Gastrocnemius medialis (tissue), 4 donors: ENCODE measurements around the gene FAM168A. TPM values are rescaled to one million over a fixed set of nuclear protein-coding genes. Genes with fewer than 3 reads are reported as not detected.

Source experiments
- ATAC-seq, 2 donors: fragments of 150-250 bp; one replicate each; pipeline ENCODE4 v1.9.1; 2016
- DNase-seq, 2 donors: peaks; one replicate each; pipeline ENCODE4 v3.0.0-alpha.2; 2019
- H3K27ac ChIP-seq, 4 donors: fragments of 200-600 bp; sonication (generic); 1 replicate in 1 of 4; 2 replicates in 3 of 4; pipeline ENCODE4 v1.5.1; 2016 to 2018; ENCODE audit warnings: mild to moderate bottlenecking in 2 of 4, moderate library complexity in 1 of 4
- H3K27me3 ChIP-seq, 3 donors: fragments of 200-600 bp; sonication (generic) in 2 of 3; 1 replicate in 1 of 3; 2 replicates in 2 of 3; pipeline versions ENCODE4 v1.5.1 to v1.6.0; 2016 to 2019; ENCODE audit warnings: mild to moderate bottlenecking in 1 of 3, moderate library complexity in 1 of 3
- H3K36me3 ChIP-seq, 2 donors: fragments of 200-600 bp; sonication (generic) in 1 of 2; one replicate each; pipeline ENCODE4 v1.5.1; 2017 to 2018
- H3K4me1 ChIP-seq, 2 donors: fragments of 200-600 bp; sonication (generic) in 1 of 2; one replicate each; pipeline ENCODE4 v1.5.1; 2016 to 2017; ENCODE audit warnings: mild to moderate bottlenecking in 2 of 2
- H3K4me3 ChIP-seq, 4 donors: fragments of 200-600 bp; sonication (generic) in 3 of 4; 1 replicate in 1 of 4; 2 replicates in 3 of 4; pipeline ENCODE4 v1.5.1; 2016 to 2019; ENCODE audit warnings: mild to moderate bottlenecking in 2 of 4
- H3K9me3 ChIP-seq, 3 donors: fragments of 200-600 bp; sonication (generic) in 2 of 3; 1 replicate in 1 of 3; 2 replicates in 2 of 3; pipeline ENCODE4 v1.5.1; 2016 to 2019
- CTCF ChIP-seq, 5 experiments: fragments of 450-650 bp in 3 of 5; fragments of 200-600 bp in 2 of 5; sonication (generic) in 2 of 5; IDR thresholded peaks in 4 of 5; conservative IDR thresholded peaks in 1 of 5; 1 replicate in 4 of 5; 2 replicates in 1 of 5; pipeline ENCODE4 v1.5.1; 2016 to 2019; ENCODE audit warnings: antibody characterized with exemption in 5 of 5, mild to moderate bottlenecking in 3 of 5, moderate library complexity in 3 of 5
- POLR2A ChIP-seq, 2 donors: fragments of 450-650 bp; IDR thresholded peaks; one replicate each; pipeline ENCODE4 v1.6.1; 2017; ENCODE audit warnings: antibody characterized with exemption in 2 of 2, mild to moderate bottlenecking in 2 of 2, moderate library complexity in 2 of 2
- in situ Hi-C, 4 donors: fragments of 200-750 bp; cut with MboI; loops; one replicate each; pipeline versions ENCODE4 v1.15.0 to v1.8.0; 2017; ENCODE audit warnings: low sequenced_read_pairs in 4 of 4
- intact Hi-C: fragments of 100-400 bp; cut with DNase I; formaldehyde crosslinking; loops from one replicate; pipeline ENCODE4 v1.15.1; 2023; ENCODE audit warnings: low total_unique reads
- total RNA-seq, 4 donors: library from RNA; depleted of rRNA; stranded (reverse); fragments of >200 nt; gene quantifications; one replicate each; pipeline versions ENCODE4 v1.1.0 to v1.2.3, GENCODE V29; 2016

FAM168A gene
- total RNA-seq, 4 donors from 2014 or later: 15.9 to 29.3 (median 21.4) TPM

GRCh38 chr11:73386546-73386945, 211.4 kb downstream of the FAM168A start:
- no peak for DNase-seq

GRCh38 chr11:73386016-73386415, 211.9 kb downstream of the FAM168A start:
- Histone ChIP-seq H3K36me3 (no peaks in the 10 kb centered on the region), H3K27ac (peak overlapping the region; percentile 87 to 99 (median 98)), H3K4me1 (peaks cover 90 to 99% of the 10 kb centered on the region in 2 donors), H3K9me3 (no peaks in the 10 kb centered on the region), H3K27me3 (no peaks in the 10 kb centered on the region), H3K4me3 (no peak overlapping the region)
- peak in 1 of 2 donors; percentile 44 for DNase-seq
- intact Hi-C loops (loop anchor here (10.0 kb wide), 1 partner anchor 629 kb away; no protein-coding TSS in a partner anchor), in situ Hi-C loops (no loop called here)
- no peak for ATAC-seq
- TF ChIP-seq POLR2A (IDR thresholded peaks at IDR 0.05) (no peak), CTCF (IDR thresholded peaks at IDR 0.05 in 4 of 5, conservative IDR thresholded peaks at IDR 0.05 in 1 of 5) (no peak)

More at GRCh38 chr11:73386546-73386945, 211.4 kb downstream of the FAM168A start:
- no peaks in the 10 kb centered on the region for H3K9me3 ChIP-seq
- H3K27me3 ChIP-seq: no peaks in the 10 kb centered on the region
- H3K36me3 ChIP-seq: no peaks in the 10 kb centered on the region
- in situ Hi-C loops: no loop called here
- no peak overlapping the region for H3K4me3 ChIP-seq
- H3K4me1 ChIP-seq: peaks cover 84 to 94% of the 10 kb centered on the region in 2 donors
- TF ChIP-seq CTCF (IDR thresholded peaks at IDR 0.05 in 4 of 5, conservative IDR thresholded peaks at IDR 0.05 in 1 of 5): no peak
- no peak for TF ChIP-seq POLR2A (IDR thresholded peaks at IDR 0.05)
- intact Hi-C loops: loop anchor here (10.0 kb wide), 1 partner anchor 628 kb away; no protein-coding TSS in a partner anchor
- peak overlapping the region; percentile 87 to 99 (median 98) for H3K27ac ChIP-seq
- ATAC-seq: no peak

- no peak overlapping the region for H3K4me3 ChIP-seq
- in situ Hi-C loops: no loop called here
- H3K27ac ChIP-seq: peak overlapping the region; percentile 87 to 99 (median 98)
Measured at GRCh38 chr11:73384872-73385689, 212.8 kb downstream of the FAM168A start.

GRCh38 chr11:73384531-73384871, 213.4 kb downstream of the FAM168A start:
- TF ChIP-seq POLR2A (IDR thresholded peaks at IDR 0.05): no peak
- no peak for TF ChIP-seq CTCF (IDR thresholded peaks at IDR 0.05 in 4 of 5, conservative IDR thresholded peaks at IDR 0.05 in 1 of 5)
- no peak for DNase-seq
- no peak for ATAC-seq
- no peaks in the 10 kb centered on the region for H3K9me3 ChIP-seq
- no peaks in the 10 kb centered on the region for H3K36me3 ChIP-seq
- H3K4me1 ChIP-seq: peaks cover 99 to 100% of the 10 kb centered on the region in 2 donors
- in situ Hi-C loops: no loop called here
- H3K4me3 ChIP-seq: no peak overlapping the region
- intact Hi-C loops: loop anchor here (10.0 kb wide), 1 partner anchor 630 kb away; no protein-coding TSS in a partner anchor
- no peaks in the 10 kb centered on the region for H3K27me3 ChIP-seq
- H3K27ac ChIP-seq: peak overlapping the region; percentile 87 to 99 (median 98)

More at GRCh38 chr11:73384872-73385689, 212.8 kb downstream of the FAM168A start:
- TF ChIP-seq POLR2A (IDR thresholded peaks at IDR 0.05): no peak
- no peak for TF ChIP-seq CTCF (IDR thresholded peaks at IDR 0.05 in 4 of 5, conservative IDR thresholded peaks at IDR 0.05 in 1 of 5)
- intact Hi-C loops: loop anchor here (10.0 kb wide), 1 partner anchor 630 kb away; no protein-coding TSS in a partner anchor
- peaks cover 99% of the 10 kb centered on the region in 2 donors for H3K4me1 ChIP-seq
- no peaks in the 10 kb centered on the region for H3K9me3 ChIP-seq
- DNase-seq (peak in 1 of 2 donors; percentile 50), ATAC-seq (no peak)
- H3K27me3 ChIP-seq: no peaks in the 10 kb centered on the region
- H3K36me3 ChIP-seq: no peaks in the 10 kb centered on the region
